C4-2B (cell line): ENCODE measurements around the gene SEMA3A.

Source experiments
- H3K27ac ChIP-seq: fragments of 450-650 bp; 2 replicates; pipeline ENCODE4 v1.5.1; 2017
- ZFX ChIP-seq: fragments of 450-650 bp; IDR thresholded peaks from 2 replicates; pipeline ENCODE4 v1.6.1; 2017
- TF ChIP-seq, protein P1 (sequence below): fragments of 450-650 bp; conservative IDR thresholded peaks from 2 replicates; pipeline ENCODE4 v1.5.1; 2017; ENCODE audit warnings: mild to moderate bottlenecking

The SEMA3A gene

DNA sequence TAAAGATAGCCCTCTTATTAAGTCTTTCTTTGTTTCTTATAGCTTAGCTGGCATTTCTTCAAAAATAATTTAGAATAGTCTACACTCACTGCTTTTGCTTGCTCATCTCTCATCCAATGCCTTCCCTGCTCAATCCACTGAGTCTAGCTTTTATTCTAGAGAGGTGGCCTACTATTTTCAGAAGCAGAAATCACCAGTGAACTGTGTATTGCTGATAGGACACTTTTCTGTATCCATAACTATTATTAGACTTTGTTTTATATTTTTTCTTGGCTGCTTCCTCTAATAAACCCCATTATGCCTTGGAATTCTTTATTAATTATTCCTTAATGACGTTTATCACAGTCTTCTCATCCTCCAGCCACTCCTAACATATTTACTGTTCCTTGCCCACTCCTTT, 206.8 kb downstream of the SEMA3A start:
- H3K27ac ChIP-seq, result no peak overlapping the region
- TF ChIP-seq, protein P1, sequence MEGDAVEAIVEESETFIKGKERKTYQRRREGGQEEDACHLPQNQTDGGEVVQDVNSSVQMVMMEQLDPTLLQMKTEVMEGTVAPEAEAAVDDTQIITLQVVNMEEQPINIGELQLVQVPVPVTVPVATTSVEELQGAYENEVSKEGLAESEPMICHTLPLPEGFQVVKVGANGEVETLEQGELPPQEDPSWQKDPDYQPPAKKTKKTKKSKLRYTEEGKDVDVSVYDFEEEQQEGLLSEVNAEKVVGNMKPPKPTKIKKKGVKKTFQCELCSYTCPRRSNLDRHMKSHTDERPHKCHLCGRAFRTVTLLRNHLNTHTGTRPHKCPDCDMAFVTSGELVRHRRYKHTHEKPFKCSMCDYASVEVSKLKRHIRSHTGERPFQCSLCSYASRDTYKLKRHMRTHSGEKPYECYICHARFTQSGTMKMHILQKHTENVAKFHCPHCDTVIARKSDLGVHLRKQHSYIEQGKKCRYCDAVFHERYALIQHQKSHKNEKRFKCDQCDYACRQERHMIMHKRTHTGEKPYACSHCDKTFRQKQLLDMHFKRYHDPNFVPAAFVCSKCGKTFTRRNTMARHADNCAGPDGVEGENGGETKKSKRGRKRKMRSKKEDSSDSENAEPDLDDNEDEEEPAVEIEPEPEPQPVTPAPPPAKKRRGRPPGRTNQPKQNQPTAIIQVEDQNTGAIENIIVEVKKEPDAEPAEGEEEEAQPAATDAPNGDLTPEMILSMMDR, result no peak
- no peak for TF ChIP-seq ZFX

DNA sequence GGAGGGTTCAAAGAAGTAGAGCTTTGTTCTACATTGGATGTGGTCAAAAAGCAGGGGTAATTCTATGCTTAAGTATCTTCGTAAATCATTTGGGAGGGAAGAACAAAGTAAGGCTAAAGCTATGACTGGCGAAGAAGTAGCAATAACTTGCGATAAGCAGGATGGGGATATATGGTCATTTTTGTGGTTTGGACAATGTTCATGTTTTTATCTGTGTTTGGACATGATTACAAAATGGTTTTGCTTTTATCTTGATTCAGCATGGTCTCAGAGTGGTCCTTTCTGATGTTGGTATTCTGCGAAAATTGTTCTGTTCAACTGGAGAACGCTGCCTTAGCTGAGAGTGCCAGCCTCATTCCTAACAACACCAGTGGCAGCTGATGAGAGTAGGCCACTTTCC, 208.8 kb downstream of the SEMA3A start:
- no peak for TF ChIP-seq ZFX
- TF ChIP-seq, protein P1, result no peak
- no peak overlapping the region for H3K27ac ChIP-seq

DNA sequence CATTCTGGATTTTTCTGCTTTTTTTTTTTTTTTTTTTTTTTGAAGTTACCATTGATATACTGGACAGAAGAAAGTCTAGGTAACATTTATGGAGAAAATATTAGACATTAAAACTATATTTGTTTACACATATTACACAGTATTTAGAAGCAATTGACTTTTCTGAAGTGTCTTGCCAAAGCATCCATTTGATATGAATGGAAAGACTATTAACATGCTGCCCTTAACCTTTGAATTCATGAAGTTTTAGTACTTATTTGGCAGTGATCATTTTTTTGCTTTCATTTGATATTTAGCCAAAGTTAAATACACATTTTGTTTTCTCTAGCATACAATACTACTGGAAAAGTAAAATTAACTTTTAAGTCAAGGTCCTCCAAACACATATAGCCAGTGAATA, 210.0 kb downstream of the SEMA3A start:
- TF ChIP-seq, protein P1, result no peak
- TF ChIP-seq ZFX, result no peak
- H3K27ac ChIP-seq, result no peak overlapping the region

DNA sequence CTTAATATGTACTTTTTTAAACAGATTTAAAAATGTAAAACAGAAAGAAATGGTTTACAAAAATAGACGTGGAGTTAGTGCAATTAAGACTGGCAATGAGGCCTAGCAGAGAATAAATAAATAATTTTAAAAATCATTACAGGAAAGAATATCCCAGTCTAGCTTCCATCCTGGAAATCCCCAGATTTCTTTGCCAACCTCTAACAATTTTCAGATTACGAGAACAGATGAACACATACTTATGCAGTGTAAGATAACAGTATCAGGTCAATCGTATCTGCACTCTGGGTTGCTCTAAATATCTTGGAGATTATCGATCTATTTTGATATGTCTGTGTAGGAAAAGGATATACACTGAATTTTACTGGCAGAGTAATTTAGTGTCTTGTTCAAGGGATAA, 210.5 kb downstream of the SEMA3A start:
- TF ChIP-seq ZFX, result no peak
- TF ChIP-seq, protein P1, result no peak
- no peak overlapping the region for H3K27ac ChIP-seq

DNA sequence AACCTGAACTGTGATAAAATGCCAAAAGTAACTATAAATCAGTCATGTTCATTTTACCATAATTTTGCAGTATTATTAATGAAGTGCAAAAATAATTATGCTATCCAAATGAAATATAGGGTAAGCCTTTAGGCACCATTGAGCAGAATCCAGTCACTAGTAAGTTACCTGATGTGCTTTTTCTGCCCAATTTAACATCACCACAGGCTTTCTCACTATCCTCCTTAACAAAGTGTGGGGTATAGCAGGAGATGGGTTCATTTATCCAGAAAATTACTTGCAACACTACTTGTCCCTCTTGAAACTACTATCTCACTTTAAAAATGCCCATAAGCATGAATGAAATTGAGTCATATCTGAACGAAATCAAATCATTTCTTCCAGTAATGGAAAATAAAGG, 211.0 kb downstream of the SEMA3A start:
- TF ChIP-seq, protein P1, result no peak
- TF ChIP-seq ZFX, result no peak
- no peak overlapping the region for H3K27ac ChIP-seq

DNA sequence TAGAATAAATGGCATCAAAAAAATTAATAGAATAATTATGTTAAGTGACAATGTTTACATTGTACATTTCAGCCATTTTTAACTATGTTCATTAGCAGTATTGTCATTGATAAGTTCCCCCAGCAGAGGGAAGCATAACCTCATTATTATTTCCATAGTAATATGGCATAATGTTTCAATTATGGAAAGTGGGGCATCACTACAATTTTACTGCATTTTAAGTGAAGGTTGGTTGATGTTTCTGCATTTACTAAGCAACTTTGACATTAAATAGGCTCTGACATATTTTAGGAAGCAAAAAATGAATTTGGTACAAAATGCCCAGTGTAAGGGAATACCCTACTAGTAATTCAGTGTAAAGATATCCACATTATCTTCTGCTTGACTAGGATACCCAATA, 218.3 kb downstream of the SEMA3A start:
- no peak overlapping the region for H3K27ac ChIP-seq
- no peak for TF ChIP-seq ZFX
- TF ChIP-seq, protein P1, result peak; percentile 80

DNA sequence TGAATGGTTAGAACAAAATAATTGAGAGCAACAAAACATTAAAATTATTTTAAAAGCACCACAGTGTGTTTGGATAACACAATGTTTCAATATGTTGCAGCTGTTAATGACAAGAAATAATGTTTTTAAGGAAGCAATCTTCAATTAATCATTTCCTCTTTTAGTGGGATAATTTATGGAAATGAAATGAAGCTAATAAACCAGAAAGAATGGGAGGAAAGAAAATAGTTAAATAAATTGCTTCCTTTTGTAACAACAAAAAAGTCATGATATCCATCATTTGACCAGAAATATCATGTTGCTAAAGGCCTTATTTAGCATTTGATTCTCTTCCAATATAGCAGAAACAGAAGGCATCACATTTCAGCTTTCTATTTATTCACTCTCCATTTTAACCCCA, 224.5 kb downstream of the SEMA3A start:
- TF ChIP-seq, protein P1, result no peak
- TF ChIP-seq ZFX, result no peak
- no peak overlapping the region for H3K27ac ChIP-seq
